Measurements from ENCODE around the gene ACKR3.

DNA sequence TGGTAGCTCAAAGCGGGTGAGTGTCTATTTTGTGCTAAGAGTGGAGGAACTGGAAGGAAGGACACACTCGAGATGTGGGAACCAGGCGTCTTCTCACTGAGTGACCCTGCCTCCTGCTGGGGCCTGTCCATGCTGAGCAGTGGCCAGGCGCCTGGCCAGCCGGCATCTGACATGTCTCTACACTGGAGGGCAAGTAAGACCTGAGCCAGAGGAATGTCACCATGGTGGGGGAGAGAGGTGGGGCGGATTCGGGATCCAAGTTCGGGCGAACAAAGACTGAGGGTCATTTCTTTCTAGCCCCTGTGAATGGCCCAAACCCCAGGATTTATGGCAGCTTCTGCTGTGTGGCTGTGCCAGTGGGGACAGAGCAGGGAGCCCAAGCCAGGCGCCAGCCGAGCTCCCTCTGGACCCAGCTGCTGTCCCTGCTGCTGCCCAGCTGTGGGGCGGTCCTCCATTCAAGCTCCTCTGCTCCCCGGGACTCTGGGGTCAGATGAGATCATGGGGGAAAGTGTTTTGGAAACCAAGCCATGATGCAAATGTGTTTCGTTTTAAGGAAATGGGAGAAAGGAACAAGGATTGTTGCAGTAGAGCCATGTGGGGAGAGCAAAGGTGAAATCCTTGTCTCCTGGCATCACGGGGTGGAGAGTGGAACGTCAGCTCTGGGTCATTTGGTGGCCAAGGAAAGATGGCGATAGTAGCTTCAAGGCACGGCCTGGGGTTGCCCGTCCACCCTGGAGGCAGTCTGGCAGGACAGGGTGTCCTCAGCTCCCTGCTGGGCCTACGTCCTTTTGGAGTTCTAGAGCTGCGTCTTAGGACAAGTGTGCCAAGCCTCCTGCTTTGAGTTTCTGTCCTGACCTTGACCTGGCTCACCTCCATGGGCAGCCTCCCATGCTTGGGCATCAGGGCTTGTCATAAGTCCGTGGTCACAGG, 8.1 kb downstream of the ACKR3 start:
- TF ChIP-seq, protein P1, sequence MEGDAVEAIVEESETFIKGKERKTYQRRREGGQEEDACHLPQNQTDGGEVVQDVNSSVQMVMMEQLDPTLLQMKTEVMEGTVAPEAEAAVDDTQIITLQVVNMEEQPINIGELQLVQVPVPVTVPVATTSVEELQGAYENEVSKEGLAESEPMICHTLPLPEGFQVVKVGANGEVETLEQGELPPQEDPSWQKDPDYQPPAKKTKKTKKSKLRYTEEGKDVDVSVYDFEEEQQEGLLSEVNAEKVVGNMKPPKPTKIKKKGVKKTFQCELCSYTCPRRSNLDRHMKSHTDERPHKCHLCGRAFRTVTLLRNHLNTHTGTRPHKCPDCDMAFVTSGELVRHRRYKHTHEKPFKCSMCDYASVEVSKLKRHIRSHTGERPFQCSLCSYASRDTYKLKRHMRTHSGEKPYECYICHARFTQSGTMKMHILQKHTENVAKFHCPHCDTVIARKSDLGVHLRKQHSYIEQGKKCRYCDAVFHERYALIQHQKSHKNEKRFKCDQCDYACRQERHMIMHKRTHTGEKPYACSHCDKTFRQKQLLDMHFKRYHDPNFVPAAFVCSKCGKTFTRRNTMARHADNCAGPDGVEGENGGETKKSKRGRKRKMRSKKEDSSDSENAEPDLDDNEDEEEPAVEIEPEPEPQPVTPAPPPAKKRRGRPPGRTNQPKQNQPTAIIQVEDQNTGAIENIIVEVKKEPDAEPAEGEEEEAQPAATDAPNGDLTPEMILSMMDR (IDR thresholded peaks at IDR 0.05), result no peak
- TF ChIP-seq POLR2A (IDR thresholded peaks at IDR 0.05), result no peak

Measured in vagina (tissue), 2 donors.